ENCODE data around the gene KLHL26. TPM values are rescaled to one million over a fixed set of nuclear protein-coding genes. Genes with fewer than 3 reads are reported as not detected.

KLHL26 gene
- total and polyA plus RNA-seq, 4 donors = 2.3 to 5.9 (median 2.4) TPM

GRCh38 chr19:18607226-18608101, 29.4 kb upstream of the KLHL26 start:
- no peaks in the 10 kb centered on the region for H3K36me3 ChIP-seq (ENCODE audit: control insufficient read depth in 4 of 4, insufficient read depth in 3 of 4, low read depth in 1 of 4, low read length in 3 of 4)
- H3K4me3 ChIP-seq (ENCODE audit: low read depth in 1 of 3, low read length in 3 of 3) = no peak overlapping the region
- H3K9ac ChIP-seq (ENCODE audit: low read depth in 1 of 2, low read length in 2 of 2) = no peak overlapping the region
- DNase-seq (ENCODE audit: low spot score) = no peak
- WGBS = 3% methylated on average over 68 of the region's 68 CpGs
- TF ChIP-seq EGR1 (IDR thresholded peaks at IDR 0.05; ENCODE audit: low read depth in 2 of 2) (no peak), TAF1 (conservative IDR thresholded peaks at IDR 0.05) (no peak), FOXA2 (IDR thresholded peaks at IDR 0.05) (no peak), JUND (IDR thresholded peaks at IDR 0.05) (no peak), HNF4G (IDR thresholded peaks at IDR 0.05) (no peak), RXRA (IDR thresholded peaks at IDR 0.05) (no peak), YY1 (IDR thresholded peaks at IDR 0.05) (no peak), MAX (IDR thresholded peaks at IDR 0.05) (no peak), CTCF (IDR thresholded peaks at IDR 0.05; ENCODE audit: low read depth, low read length, missing input control) (no peak), SP1 (IDR thresholded peaks at IDR 0.05) (no peak), GABPA (IDR thresholded peaks at IDR 0.05 in 1 of 2, conservative IDR thresholded peaks at IDR 0.05 in 1 of 2) (no peak)
- no peak overlapping the region for H3K27ac ChIP-seq (ENCODE audit: low read depth in 1 of 2, low read length in 2 of 2)
- H3K27me3 ChIP-seq (ENCODE audit: control insufficient read depth in 4 of 4, insufficient read depth in 4 of 4, low read length in 3 of 4) = peaks cover 10 to 15% (median 13%) of the 10 kb centered on the region in 4 donors
- H3K4me1 ChIP-seq (ENCODE audit: control insufficient read depth in 4 of 4, insufficient read depth in 4 of 4, low read length in 3 of 4) = peaks cover 0 to 13% (median 5%) of the 10 kb centered on the region in 4 donors
- H3K9me3 ChIP-seq (ENCODE audit: control insufficient read depth in 4 of 4, low read length in 3 of 4) = no peaks in the 10 kb centered on the region

- TF ChIP-seq YY1 (IDR thresholded peaks at IDR 0.05) (no peak), RXRA (IDR thresholded peaks at IDR 0.05) (no peak), GABPA (IDR thresholded peaks at IDR 0.05 in 1 of 2, conservative IDR thresholded peaks at IDR 0.05 in 1 of 2) (no peak), RAD21 (IDR thresholded peaks at IDR 0.05) (no peak), TAF1 (conservative IDR thresholded peaks at IDR 0.05) (no peak), ATF3 (IDR thresholded peaks at IDR 0.05) (no peak), EGR1 (IDR thresholded peaks at IDR 0.05; ENCODE audit: low read depth in 2 of 2) (no peak)
- peaks cover 0 to 19% (median 7%) of the 10 kb centered on the region in 4 donors for H3K4me1 ChIP-seq (ENCODE audit: control insufficient read depth in 4 of 4, insufficient read depth in 4 of 4, low read length in 3 of 4)
- H3K9ac ChIP-seq (ENCODE audit: low read depth in 1 of 2, low read length in 2 of 2) = no peak overlapping the region
- no peaks in the 10 kb centered on the region for H3K36me3 ChIP-seq (ENCODE audit: control insufficient read depth in 4 of 4, insufficient read depth in 3 of 4, low read depth in 1 of 4, low read length in 3 of 4)
- no peak for DNase-seq (ENCODE audit: low spot score)
- H3K4me3 ChIP-seq (ENCODE audit: low read depth in 1 of 3, low read length in 3 of 3) = no peak overlapping the region
- H3K27me3 ChIP-seq (ENCODE audit: control insufficient read depth in 4 of 4, insufficient read depth in 4 of 4, low read length in 3 of 4) = peaks cover 10 to 14% (median 13%) of the 10 kb centered on the region in 4 donors
- 21% methylated on average over 5 of the region's 5 CpGs for WGBS
- H3K27ac ChIP-seq (ENCODE audit: low read depth in 1 of 2, low read length in 2 of 2) = no peak overlapping the region
- H3K9me3 ChIP-seq (ENCODE audit: control insufficient read depth in 4 of 4, low read length in 3 of 4) = no peaks in the 10 kb centered on the region
Observed at GRCh38 chr19:18608102-18608804, 28.6 kb upstream of the KLHL26 start.

Measured in liver (tissue), 9 donors.